ENCODE measurements around the gene GRIP2. TPM values are rescaled to one million over a fixed set of nuclear protein-coding genes. Genes with fewer than 3 reads are reported as not detected.
A peak's percentile ranks its signal among the peaks of the same experiment; 100 is the strongest.

GRIP2 gene
- polyA plus RNA-seq, 1 experiment, result not detected

- Histone ChIP-seq H3K9me3 (ENCODE audit: control insufficient read depth, insufficient read depth, low read length) (no peaks in the 10 kb centered on the region; the same call in 1 of the 2 replicates), H3K4me3 (ENCODE audit: low read depth, low read length) (no peak overlapping the region), H3K27me3 (ENCODE audit: control insufficient read depth, insufficient read depth, low read length) (peaks cover 8% of the 10 kb centered on the region), H3K27ac (ENCODE audit: low read depth, low read length) (no peak overlapping the region)
- no peak for DNase-seq (ENCODE audit: low read depth, low spot score)
- ChIA-PET CTCF (interaction anchor here (0.7 to 3.1 kb wide), 20 partner anchors 10 to 539 kb away, joined by 3 to 68 read pairs (median 6); no protein-coding TSS in a partner anchor), POLR2A (no interaction called here)
- no peak for TF ChIP-seq CTCF (IDR thresholded peaks at IDR 0.05; ENCODE audit: low read depth, low read length)
Measured at GRCh38 chr3:14509796-14510100, 30.4 kb downstream of the GRIP2 start.

DNA sequence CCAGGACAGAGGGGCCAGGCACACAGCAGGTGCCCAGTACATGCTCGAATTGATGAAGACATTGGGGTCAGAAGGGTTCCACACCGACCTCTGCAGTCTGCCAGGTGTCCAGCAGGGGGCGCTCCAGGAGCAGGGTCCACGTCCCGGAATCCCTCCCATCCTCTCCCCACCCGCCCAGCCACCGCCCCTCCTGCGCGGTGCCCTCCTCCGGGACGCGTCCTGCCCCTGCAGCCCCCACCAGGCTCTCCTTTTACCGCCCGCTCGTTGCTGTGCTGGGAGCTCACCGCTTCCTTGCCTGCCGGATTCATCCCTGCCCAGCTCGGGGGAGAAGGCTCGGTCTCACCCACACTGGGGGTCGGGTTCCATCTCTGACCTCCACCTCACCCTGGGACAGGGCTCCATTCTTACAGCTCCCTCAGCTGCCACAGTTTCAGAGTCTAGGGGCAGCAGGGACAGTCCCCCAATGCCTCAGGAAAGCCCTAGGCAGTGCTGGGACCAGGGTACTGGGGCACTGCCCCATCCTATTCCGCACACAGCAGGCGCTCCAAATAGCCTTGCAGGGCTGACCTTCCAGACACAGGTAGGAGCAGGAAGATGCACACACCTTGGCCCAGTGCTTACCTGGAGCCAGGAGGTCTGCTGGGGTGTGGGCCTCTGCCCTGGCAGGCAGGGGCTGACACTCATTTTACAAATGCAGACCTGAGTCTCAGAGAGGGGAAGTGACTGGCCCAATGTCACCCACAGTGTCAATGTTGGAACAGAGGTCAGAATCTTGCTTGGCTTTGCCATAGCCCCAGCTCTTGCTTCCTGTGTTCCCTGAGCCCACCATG lies 31.0 kb downstream of the GRIP2 start:
- H3K4me3 ChIP-seq (ENCODE audit: low read depth, low read length), result no peak overlapping the region

GRCh38 chr3:14508505-14508819 lies 31.7 kb downstream of the GRIP2 start:
- ChIA-PET POLR2A (no interaction called here), CTCF (interaction anchor here (0.5 to 3.1 kb wide), 31 partner anchors 8 to 413 kb away, joined by 3 to 68 read pairs (median 5); partner anchors contain the start of genes CCDC174, LSM3 and XPC)
- no peak for TF ChIP-seq CTCF (IDR thresholded peaks at IDR 0.05; ENCODE audit: low read depth, low read length)

More for the DNA sequence above, 31.0 kb downstream of the GRIP2 start:
- Histone ChIP-seq H3K27me3 (ENCODE audit: control insufficient read depth, insufficient read depth, low read length) (peaks cover 10% of the 10 kb centered on the region), H3K9me3 (ENCODE audit: control insufficient read depth, insufficient read depth, low read length) (no peaks in the 10 kb centered on the region; the same call in 1 of the 2 replicates), H3K27ac (ENCODE audit: low read depth, low read length) (no peak overlapping the region)
- POLR2A ChIA-PET, result no interaction called here
- TF ChIP-seq CTCF (IDR thresholded peaks at IDR 0.05; ENCODE audit: low read depth, low read length), result peak; percentile 84
- CTCF ChIA-PET, result interaction anchor here (0.6 to 3.1 kb wide), 49 partner anchors 9 to 874 kb away, joined by 3 to 68 read pairs (median 5); partner anchors contain the start of genes CCDC174, LSM3 and XPC
- no peak for DNase-seq (ENCODE audit: low read depth, low spot score)

DNA sequence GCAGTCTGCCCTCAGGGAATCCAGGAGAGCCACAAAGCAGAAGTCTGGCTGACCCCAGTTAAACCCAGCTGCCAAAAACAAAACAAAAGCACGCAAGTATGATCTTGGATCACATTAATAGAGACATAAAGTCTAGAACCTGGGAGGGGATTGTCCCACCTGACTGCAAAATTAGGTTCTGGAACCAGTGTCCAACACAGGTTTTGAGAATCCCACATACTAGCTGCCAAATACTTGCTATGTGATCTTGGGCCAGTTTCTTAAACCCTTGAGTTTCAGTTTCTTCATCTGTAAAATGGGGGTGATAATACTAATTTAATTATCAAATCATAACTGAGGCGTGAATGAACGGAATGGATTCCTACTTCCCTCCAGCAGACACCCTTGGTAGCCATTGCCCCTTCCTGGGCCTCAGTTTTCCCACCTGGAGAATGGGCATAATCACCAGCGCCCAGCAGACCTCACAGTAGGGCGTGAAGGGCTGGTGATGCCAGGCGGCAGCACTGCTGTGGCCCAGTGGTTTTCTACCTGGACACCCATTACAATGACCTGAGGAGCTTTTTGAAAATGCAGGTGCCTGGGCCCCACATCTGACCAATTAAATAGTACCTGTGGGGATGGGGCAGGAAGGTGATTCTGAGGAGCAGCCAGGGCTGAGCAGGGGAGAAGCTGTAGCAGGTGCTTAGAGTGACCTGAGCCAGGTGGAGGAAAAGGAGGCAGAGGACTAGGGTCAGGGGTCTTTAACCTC lies 32.2 kb downstream of the GRIP2 start:
- CTCF ChIA-PET, result interaction anchor here (0.5 to 3.1 kb wide), 29 partner anchors 8 to 413 kb away, joined by 3 to 68 read pairs (median 5); partner anchors contain the start of genes CCDC174, LSM3 and XPC
- DNase-seq (ENCODE audit: low read depth, low spot score), result no peak

More at GRCh38 chr3:14508505-14508819, 31.7 kb downstream of the GRIP2 start:
- DNase-seq (ENCODE audit: low read depth, low spot score), result no peak
- H3K4me3 ChIP-seq (ENCODE audit: low read depth, low read length), result no peak overlapping the region
- no peaks in the 10 kb centered on the region for H3K9me3 ChIP-seq (ENCODE audit: control insufficient read depth, insufficient read depth, low read length)
- H3K27ac ChIP-seq (ENCODE audit: low read depth, low read length), result no peak overlapping the region
- H3K27me3 ChIP-seq (ENCODE audit: control insufficient read depth, insufficient read depth, low read length), result peaks cover 8% of the 10 kb centered on the region

More for the DNA sequence above, 32.2 kb downstream of the GRIP2 start:
- Histone ChIP-seq H3K27me3 (ENCODE audit: control insufficient read depth, insufficient read depth, low read length) (peaks cover 8% of the 10 kb centered on the region), H3K27ac (ENCODE audit: low read depth, low read length) (no peak overlapping the region), H3K9me3 (ENCODE audit: control insufficient read depth, insufficient read depth, low read length) (peaks cover 1% of the 10 kb centered on the region; the same call in 1 of the 2 replicates), H3K4me3 (ENCODE audit: low read depth, low read length) (no peak overlapping the region)
- POLR2A ChIA-PET, result no interaction called here
- no peak for TF ChIP-seq CTCF (IDR thresholded peaks at IDR 0.05; ENCODE audit: low read depth, low read length)

Measured in AG04450 (cell line).